Ishikawa (cell line): ENCODE measurements around the gene GBGT1.

Experiments used
- EGR1 ChIP-seq: IDR thresholded peaks from 2 replicates; pipeline ENCODE4 v1.6.1; 2012
- EP300 ChIP-seq: IDR thresholded peaks from 2 replicates; pipeline ENCODE4 v1.6.1; 2012; ENCODE audit warnings: borderline replicate concordance
- FOXM1 ChIP-seq: IDR thresholded peaks from 2 replicates; pipeline ENCODE4 v1.6.1; 2012; ENCODE audit warnings: low read depth, borderline replicate concordance
- TEAD4 ChIP-seq: IDR thresholded peaks from 2 replicates; pipeline ENCODE4 v1.6.1; 2012
- TF ChIP-seq, protein P1 (sequence below): IDR thresholded peaks from 2 replicates; pipeline ENCODE4 v1.6.1; 2012

DNA sequence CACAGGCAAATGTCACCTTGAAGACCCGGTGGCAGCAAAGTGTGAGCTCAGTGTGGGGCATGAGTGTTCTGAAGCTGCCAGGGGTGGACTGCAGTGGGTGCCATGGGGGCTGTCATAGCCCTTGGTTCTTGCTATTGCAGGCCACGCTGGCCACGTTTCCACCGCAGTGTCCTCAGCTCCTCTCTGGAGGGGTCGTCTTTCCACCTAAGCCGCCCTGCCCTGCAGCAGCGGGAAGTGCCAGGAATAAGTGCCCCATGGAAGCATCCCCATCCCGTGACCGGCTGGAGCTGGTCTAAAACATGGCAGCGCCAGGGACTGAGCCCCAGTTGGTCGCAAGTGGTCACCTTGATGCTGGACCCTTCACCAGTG is 38.4 kb upstream of the GBGT1 start:
- TF ChIP-seq EP300 (no peak), EGR1 (no peak), FOXM1 (no peak), TEAD4 (no peak)
- TF ChIP-seq, protein P1, sequence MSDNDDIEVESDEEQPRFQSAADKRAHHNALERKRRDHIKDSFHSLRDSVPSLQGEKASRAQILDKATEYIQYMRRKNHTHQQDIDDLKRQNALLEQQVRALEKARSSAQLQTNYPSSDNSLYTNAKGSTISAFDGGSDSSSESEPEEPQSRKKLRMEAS = no peak
